RCC 7860 (cell line): ENCODE results near the gene GP9.

Source experiments
- DNase-seq: peaks from one replicate; pipeline ENCODE4 v3.0.0-alpha.2; 2015; ENCODE audit warnings: low spot score
- FAIRE-seq: peaks from 2 replicates; lab custom pipeline; 2012; peaks lifted over from hg19 to GRCh38; lab: Jason Lieb, UNC

The GP9 gene

GRCh38 chr3:129027544-129027880 is 33.1 kb upstream of the GP9 start:
- FAIRE-seq (no peak), DNase-seq (no peak)

DNA sequence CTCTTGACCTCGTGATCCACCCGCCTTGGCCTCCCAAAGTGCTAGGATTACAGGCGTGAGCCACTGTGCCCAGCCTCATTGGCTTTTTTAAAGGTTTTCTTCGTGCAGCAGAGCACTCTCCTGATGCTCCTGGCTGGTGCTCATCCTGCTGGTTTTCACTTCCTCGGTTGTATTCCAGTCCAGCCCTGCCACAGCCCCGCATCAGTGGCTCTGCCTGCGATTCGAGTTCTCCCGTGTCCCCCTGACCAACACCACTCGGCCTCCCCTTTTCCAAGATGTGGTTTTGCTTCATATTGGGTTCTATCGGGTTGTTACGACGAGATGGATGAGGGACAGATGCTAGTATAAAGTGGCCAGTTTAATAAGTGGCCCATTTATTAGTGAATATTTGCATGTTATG is 31.7 kb upstream of the GP9 start:
- FAIRE-seq (no peak), DNase-seq (no peak)

GRCh38 chr3:129030611-129031010 is 30.0 kb upstream of the GP9 start:
- DNase-seq (no peak), FAIRE-seq (no peak)

DNA sequence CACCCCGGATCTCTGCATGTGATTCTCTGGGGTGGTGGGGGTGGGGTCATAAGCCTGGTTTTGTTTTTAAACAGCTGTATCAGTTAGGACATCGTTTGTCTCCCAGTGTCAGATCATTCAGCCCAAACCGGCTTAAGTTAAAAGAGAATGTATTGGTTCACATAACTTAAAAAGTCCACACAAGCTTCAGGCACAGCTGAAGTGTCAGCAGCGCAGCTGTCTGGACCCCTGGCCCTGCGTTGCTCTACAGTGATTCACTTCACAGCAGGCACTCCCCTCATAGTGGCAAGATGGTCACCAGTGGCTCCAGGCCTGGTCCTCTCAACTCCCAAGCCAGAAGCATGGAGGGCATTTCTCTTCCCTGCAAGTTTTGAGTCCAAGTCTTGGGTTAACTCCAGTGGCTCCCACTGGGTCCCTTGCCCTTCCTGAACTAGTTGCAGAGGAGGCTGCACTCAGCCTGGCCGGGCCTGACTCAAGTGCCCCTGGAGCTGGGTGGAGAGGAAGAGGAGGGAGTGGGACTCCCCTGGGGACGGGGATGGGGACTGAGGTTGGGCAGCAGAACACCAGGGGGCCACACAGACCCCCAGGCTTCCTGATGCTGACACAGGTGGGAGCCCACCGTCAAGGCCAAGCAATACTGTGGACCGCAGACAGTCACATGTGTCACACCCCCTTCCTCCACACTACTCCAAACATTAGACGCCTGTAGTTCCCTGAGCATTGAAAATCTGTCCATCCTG is 28.9 kb upstream of the GP9 start:
- DNase-seq = no peak
- no peak for FAIRE-seq

DNA sequence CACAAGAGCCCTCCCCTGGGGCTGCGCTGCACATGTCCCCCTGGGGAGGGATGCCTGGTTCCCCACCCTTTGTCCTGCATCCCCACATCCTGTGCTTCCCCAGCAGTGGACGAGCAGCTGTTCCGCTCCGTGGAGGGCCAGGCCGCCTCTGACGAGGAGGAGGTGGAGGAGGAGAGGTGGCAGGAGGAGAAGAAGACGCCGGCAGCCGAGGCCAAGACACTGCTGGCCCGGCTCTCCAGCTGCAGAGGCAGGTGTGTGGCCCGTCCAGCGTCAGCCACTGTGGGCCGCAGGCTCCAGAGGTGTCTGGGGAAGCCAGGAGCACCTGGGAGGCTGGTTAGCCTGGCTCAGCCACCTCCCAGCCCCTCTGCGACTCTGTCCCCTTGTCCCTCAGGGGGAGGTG is 27.9 kb upstream of the GP9 start:
- no peak for FAIRE-seq

DNA sequence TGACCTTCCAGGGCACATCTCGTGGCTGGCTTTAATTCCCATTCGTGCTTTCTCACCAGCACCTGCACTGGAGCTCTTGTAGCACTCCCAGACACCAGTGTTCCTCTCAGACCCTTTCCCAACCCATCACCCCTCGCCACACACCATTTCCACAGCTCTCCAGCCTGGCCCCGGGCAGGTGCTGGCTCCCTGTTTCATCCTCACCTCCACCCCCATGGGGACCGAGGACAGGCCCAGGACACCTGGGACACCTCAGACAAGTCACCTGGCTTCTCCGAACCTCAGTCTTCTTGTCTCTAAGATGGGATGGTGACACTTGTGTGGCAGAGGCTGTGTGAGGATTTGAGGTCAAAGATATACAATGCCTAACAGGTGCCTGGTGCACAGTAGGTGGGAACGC is 27.4 kb upstream of the GP9 start:
- DNase-seq = no peak
- no peak for FAIRE-seq

More for the DNA sequence above, 27.9 kb upstream of the GP9 start:
- no peak for DNase-seq

DNA sequence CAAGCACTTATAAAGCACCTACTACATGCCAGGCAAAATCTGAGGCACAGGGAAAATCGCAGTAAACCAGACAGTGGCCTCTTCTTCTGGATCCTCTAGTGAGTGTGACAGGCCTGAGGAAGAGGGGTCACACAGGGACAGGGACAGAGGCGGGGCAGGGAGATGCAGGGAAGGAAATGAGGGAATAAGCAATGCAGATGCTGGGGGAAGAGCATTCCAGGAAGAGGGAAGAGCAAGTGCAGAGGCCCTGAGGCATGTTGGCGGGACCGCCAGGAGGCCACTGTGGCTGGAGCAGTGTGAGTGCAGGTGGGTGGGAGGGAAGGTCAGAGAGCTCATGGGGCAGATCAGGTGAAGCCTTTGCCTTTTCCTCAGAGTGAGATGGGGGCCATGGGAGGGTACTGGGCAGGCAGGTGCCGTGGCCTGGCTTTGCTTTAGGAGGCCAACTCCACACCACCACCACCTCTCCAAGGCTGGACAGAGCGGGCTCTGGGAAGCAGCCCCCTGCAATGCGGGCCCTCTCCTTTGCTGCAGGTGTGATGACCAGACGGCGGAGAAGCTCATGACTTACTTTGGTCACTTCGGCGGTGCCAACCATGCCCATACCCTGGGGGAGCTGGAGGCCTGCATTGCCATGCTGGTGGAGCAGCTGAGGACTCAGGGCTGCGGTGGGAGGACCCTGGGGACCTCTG is 26.8 kb upstream of the GP9 start:
- no peak for DNase-seq
- no peak for FAIRE-seq

GRCh38 chr3:129034642-129035041 is 25.9 kb upstream of the GP9 start:
- FAIRE-seq (no peak), DNase-seq (no peak)

GRCh38 chr3:129035360-129036221 is 25.0 kb upstream of the GP9 start:
- no peak for FAIRE-seq
- no peak for DNase-seq

DNA sequence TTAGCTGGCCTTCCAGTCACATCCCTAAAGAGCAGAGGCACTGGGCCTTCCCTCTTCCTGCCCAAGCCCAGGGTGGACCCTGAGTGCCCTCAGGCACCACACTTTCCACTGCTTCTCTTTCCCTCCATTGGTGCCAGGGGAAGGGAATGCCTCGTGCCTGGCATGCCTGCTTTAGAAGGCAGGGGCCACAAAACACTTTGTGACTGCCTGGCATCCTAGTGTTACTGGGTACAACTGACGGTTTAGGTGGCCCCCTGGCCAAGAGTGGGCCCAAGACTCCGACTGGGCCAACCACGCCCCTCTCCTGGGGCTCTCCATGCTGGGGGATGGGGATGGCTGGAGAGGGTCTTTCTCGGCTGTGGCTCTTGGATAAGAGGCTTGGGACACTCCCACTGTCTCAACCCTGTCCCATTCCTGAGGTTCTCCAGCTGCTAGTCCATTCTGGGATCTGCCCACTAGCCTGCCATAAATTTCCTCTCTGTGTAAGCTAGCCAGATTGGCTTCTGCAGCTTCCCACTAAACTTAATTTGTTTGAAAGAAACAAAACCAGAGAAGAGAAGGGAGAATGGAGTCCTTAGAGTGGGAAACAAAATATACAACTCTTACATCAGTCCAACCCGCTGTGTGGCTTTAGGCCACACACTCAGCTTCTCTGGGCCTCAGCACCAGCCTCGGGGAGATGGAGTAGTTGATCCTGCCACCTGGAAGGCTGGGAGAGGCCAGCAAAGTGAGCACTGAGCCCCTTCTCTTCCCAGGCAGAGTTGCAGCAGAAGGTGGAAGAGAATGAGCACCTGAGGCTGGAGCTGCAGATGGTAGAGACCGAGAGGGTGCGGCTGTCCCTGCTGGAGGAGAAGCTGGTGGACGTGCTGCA is 24.1 kb upstream of the GP9 start:
- FAIRE-seq (no peak), DNase-seq (no peak)

DNA sequence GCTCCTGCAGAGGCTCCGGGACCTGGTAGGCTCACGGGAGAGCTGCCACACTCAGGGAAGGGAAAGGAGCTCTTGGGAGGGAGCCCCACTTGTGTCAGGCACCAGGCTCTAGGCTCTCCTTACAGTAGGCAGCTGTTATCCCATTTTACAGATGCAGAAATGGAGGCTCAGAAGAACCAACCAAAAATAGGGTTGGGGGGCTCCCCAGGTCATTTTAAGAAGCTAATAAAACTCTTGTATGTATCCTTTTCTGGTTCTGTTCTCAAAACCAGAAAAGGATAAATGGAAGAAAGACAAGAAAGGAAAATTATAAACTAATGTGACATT is 23.5 kb upstream of the GP9 start:
- DNase-seq = no peak
- FAIRE-seq = no peak

DNA sequence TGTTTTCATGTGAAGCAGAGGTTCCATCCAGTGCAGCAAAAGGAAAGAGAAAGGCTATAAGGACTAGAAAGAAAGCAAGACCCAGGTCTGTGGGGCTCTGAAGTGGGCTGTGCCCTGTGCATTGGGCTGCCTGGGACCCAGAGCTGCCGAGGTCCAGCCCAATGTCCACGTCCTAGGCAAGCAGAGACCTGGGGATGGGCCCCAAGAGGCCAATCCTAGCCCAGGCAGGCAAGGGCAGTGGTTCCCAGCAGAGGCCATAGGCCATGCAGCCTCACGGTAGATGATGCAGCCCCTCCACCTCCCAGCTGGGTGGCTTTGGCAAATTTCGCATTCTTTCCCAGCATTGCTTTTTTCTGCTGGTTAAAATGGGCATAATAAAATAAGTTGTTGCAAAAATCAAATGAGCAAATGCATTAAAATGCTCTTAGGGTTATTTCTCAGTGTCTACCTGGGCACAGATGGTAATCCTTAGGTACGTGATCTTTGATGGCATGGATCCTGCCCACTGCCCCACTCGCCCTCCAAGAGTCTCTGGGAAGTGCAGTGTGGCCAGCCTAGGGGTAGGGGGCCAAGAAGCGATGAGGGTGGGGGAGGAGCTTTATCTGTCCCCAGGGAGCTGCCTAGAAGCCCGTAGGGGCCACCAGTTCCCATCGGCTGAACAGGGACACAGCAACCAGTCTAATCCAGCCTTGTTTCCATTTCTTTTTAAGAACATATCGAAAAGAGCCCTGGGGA is 22.3 kb upstream of the GP9 start:
- FAIRE-seq = no peak

DNA sequence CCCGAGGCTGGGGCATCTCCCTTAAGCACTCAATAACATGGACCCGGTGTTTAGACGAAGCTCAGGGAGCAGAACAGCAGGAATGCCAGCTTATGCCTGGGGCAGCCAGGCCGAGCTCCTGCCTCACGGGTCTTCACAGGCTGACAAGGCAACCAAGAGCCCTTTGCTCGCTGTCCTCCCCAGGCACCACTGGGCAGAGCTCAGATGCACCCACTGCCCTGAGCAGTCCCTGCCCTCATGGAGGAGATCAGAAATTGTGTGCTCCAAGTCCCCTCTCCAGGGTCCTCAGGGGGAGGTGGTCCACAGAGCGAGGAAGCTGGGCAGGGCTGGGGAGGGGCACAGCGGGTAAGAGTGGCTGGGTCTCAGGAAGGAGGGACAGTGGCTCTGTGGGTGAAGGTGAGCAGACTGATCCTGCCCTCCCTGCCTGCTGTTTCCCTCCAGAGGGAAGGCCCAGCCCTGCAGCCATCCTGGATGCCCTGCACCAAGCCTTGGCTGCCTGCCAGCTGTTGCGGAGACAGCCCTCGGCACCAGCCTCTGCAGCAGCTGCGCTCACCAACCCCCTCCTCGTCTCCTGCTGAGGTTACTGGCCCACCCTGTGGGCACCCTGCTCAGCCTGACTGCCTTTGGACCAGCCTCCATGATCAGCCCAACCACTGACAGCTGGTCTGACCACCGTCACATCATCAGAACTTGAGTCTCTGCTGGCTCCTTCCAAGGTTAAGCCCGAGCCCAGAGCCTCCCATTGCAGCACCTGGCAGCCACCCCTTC is 21.1 kb upstream of the GP9 start:
- no peak for FAIRE-seq
- DNase-seq = no peak

More for the DNA sequence above, 22.3 kb upstream of the GP9 start:
- no peak for DNase-seq

GRCh38 chr3:129040039-129040336 is 20.6 kb upstream of the GP9 start:
- FAIRE-seq = no peak
- no peak for DNase-seq

DNA sequence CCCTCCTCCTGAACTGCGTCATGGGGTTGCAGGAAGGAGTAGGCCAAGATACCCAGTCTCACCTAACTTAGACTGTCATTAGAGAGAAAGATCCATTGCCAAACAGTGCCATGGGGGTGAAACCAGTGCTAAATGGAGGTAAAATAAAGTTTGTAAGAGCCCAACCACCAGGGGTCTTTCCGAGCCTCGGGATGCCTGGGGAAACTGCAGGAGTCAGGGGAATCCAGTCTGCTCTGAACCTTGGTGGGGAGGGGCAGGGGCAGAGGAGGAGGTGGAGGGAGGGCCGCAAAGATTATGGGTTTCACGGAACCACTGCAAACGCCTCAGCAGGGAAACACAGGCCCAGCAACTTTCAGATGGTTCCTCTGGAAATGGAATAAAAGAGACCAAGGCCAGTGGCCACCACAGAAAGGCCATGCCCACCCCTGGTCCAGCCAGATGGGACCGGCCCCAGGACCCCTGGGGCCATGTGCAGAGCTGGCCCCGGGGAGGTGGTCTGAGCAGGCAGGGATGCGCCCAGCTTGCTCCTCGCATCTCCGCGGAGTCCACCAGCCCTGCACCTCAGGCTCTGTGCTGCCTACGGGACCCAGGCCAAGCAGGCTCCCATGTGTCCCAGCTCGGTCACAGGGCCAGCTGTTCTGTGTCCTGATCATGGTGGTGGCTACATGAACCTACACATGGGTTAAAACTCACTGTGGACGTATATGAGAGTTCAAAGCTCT is 19.8 kb upstream of the GP9 start:
- no peak for DNase-seq
- no peak for FAIRE-seq

GRCh38 chr3:129045675-129046036 is 14.9 kb upstream of the GP9 start:
- DNase-seq = no peak
- FAIRE-seq = no peak

DNA sequence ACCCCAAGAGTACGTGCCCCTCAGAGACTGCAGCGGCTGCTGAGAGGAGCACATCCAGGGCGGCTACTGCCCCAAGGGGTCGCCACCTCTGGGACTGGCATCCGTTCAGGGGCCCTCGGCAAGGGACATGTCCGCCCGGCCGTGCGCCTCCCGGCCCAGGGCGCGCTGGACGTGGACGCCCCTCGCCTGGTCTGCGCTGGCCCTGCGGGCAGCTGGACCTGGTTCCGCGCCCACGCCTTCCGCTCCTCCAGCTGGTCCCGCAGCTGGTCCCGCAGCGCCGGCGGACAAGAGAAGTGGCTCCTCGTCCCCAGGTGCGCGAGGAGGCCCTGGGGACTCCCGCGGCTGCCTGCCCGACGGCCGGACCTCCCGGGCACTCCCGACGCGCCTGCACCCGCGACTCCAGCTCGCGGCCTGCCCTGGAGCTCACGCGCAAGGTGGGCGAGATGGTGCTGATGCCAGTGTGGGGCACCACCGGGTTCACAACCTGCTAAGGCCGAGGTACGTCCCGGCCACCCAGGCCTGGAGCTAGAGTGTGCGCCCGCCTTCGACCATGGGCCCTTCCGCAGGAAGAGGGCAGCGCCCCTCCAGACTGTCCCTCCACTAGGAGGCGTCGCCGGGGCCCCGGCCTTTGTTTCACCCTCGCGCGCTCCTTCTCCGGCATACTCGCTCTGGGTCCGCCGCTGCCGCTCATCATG is 14.4 kb upstream of the GP9 start:
- DNase-seq = no peak
- FAIRE-seq = no peak

- FAIRE-seq (no peak), DNase-seq (no peak)
Observed at GRCh38 chr3:129046732-129047552, 13.6 kb upstream of the GP9 start.
